ENCODE data around the gene CRISP2. TPM values are rescaled to one million over a fixed set of nuclear protein-coding genes. Genes with fewer than 3 reads are reported as not detected.
"Not testable (repeated sequence)": the region's sequence is repeated elsewhere in the genome, so short reads cannot be mapped to it uniquely, and the experiment has no call there.

Gene CRISP2
- total and polyA plus RNA-seq, 2 experiments from 2014 or later, result 0.63 to 1.2 TPM

DNA sequence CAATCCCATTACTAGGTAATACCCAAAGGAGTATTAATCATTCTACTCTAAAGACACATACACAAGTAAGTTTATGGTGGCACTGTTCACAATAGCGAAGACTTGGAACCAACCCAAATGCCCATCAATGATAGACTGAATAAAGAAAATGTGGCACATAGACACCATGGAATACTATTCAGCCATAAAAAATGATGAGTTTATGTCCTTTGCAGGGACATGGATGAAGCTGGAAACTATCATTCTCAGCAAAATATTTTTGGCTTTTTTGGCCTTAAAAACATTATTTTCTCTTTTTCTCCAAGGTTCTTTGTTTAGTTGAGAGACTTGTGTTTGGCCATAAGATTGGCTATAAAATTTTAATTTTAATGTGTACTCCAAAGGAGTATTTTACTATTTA lies 49.3 kb downstream of the CRISP2 start:
- not testable (repeated sequence) for H3K4me3 ChIP-seq; H3K36me3 Mint-ChIP-seq (ENCODE audit: low read depth); H4K20me1 ChIP-seq (replicated peaks; ENCODE audit: insufficient read depth); H3K79me2 ChIP-seq (replicated peaks; ENCODE audit: insufficient read depth); DNase-seq (ENCODE audit: low spot score); H3K27ac Mint-ChIP-seq; ATAC-seq; H3K9me2 ChIP-seq (ENCODE audit: insufficient read depth); H3K4me2 ChIP-seq; H3K27me3 ChIP-seq (ENCODE audit: insufficient read depth); H3K27me3 Mint-ChIP-seq (ENCODE audit: insufficient read depth, low read depth, poor library complexity); H3K4me3 Mint-ChIP-seq; H3K36me3 ChIP-seq (ENCODE audit: insufficient read depth); H3F3A ChIP-seq (replicated peaks; ENCODE audit: low read depth); H3K27ac ChIP-seq (ENCODE audit: low read depth); H3K9me3 Mint-ChIP-seq; H2AFZ ChIP-seq; H3K4me1 Mint-ChIP-seq
- H3K4me1 ChIP-seq (ENCODE audit: insufficient read depth), result peaks cover 24% of the 10 kb centered on the region

DNA sequence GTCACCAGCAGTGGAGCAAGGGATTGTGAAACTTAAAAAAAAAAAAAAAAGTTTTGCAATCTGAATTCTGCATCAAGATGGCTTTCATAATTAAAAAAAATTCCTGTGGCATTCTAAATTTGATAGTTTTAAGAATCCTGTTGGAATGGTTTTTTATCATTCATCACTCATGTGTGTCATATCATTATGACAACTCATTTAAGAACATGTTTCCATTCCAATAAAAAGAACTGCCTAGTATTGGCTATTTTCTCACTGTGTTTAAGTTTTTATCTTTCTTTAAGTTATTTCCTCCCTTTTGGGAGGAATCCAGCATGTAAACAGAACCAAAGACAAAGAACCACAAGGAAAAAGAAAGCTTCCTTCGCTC lies 50.5 kb downstream of the CRISP2 start:
- H3K4me3 Mint-ChIP-seq, result no peak overlapping the region

DNA sequence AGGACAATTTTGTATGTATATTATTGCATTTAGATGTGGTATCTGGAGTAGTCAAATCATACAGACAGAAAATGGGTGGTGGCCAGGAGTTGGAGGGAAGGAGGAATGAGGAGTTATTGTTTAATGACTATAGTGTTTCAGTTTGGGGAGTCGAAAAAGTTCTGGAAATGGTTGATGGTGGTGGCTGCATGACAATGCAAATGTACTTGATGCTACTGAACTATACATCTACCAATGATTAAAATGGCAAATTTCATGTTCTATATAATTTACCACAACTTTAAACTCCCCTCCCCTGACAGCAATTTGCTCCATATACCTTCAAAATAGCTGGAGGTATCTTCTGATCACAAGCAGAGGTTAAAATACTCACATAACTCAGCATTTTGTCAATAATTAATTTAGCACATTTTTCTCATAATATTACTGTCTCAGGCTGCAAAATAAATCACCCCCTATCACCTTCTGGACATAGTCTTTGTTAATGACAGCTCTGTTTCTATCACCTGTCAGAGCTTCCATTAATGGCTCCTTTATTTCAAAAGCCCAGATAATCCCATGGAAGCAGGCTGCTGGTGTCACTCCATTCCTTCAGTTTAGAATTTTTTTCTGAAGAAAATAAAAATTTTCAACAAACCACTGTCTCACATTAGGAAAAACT lies 51.0 kb downstream of the CRISP2 start:
- Histone ChIP-seq H4K20me1 (replicated peaks; ENCODE audit: insufficient read depth) (no peaks in the 10 kb centered on the region), H3K27me3 (ENCODE audit: insufficient read depth) (no peaks in the 10 kb centered on the region), H3K79me2 (replicated peaks; ENCODE audit: insufficient read depth) (no peaks in the 10 kb centered on the region), H3K4me2 (no peak overlapping the region), H3K36me3 (ENCODE audit: insufficient read depth) (no peaks in the 10 kb centered on the region), H2AFZ (no peak overlapping the region), H3F3A (replicated peaks; ENCODE audit: low read depth) (no peaks in the 10 kb centered on the region), H3K27ac (ENCODE audit: low read depth) (no peak overlapping the region), H3K4me1 (ENCODE audit: insufficient read depth) (peaks cover 10% of the 10 kb centered on the region), H3K4me3 (no peak overlapping the region), H3K9me2 (ENCODE audit: insufficient read depth) (no peaks in the 10 kb centered on the region)
- TF ChIP-seq, protein P1, sequence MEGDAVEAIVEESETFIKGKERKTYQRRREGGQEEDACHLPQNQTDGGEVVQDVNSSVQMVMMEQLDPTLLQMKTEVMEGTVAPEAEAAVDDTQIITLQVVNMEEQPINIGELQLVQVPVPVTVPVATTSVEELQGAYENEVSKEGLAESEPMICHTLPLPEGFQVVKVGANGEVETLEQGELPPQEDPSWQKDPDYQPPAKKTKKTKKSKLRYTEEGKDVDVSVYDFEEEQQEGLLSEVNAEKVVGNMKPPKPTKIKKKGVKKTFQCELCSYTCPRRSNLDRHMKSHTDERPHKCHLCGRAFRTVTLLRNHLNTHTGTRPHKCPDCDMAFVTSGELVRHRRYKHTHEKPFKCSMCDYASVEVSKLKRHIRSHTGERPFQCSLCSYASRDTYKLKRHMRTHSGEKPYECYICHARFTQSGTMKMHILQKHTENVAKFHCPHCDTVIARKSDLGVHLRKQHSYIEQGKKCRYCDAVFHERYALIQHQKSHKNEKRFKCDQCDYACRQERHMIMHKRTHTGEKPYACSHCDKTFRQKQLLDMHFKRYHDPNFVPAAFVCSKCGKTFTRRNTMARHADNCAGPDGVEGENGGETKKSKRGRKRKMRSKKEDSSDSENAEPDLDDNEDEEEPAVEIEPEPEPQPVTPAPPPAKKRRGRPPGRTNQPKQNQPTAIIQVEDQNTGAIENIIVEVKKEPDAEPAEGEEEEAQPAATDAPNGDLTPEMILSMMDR (conservative IDR thresholded peaks at IDR 0.05; ENCODE audit: low read depth in 2 of 2), result no peak
- no peak for TF ChIP-seq EZH2phosphoT487 (IDR thresholded peaks at IDR 0.05; ENCODE audit: unreplicated experiment)
- no peak for TF ChIP-seq EZH2 (IDR thresholded peaks at IDR 0.05; ENCODE audit: low read depth, unreplicated experiment)
- no peak for TF ChIP-seq ZNF331 (CRISPR knock-in tag; IDR thresholded peaks at IDR 0.05; ENCODE audit: low read depth)
- ATAC-seq (no peak), DNase-seq (ENCODE audit: low spot score) (no peak)
- H3K4me3 Mint-ChIP-seq, result no peak overlapping the region
- no peaks in the 10 kb centered on the region for H3K36me3 Mint-ChIP-seq (ENCODE audit: low read depth)
- no peaks in the 10 kb centered on the region for H3K27me3 Mint-ChIP-seq (ENCODE audit: insufficient read depth, low read depth, poor library complexity)
- H3K27ac Mint-ChIP-seq, result no peak overlapping the region
- H3K4me1 Mint-ChIP-seq, result peaks cover 8% of the 10 kb centered on the region; the same call in 2 of the 3 replicates
- H3K9me3 Mint-ChIP-seq, result no peaks in the 10 kb centered on the region

More for the DNA sequence above, 50.5 kb downstream of the CRISP2 start:
- no peaks in the 10 kb centered on the region for H3F3A ChIP-seq (replicated peaks; ENCODE audit: low read depth)
- H3K4me2 ChIP-seq, result no peak overlapping the region
- no peak for DNase-seq (ENCODE audit: low spot score)
- Mint-ChIP-seq H3K27ac (no peak overlapping the region), H3K4me1 (peaks cover 8% of the 10 kb centered on the region; the same call in 2 of the 3 replicates), H3K36me3 (ENCODE audit: low read depth) (no peaks in the 10 kb centered on the region), H3K27me3 (ENCODE audit: insufficient read depth, low read depth, poor library complexity) (no peaks in the 10 kb centered on the region), H3K9me3 (no peaks in the 10 kb centered on the region)
- H3K27me3 ChIP-seq (ENCODE audit: insufficient read depth), result no peaks in the 10 kb centered on the region
- TF ChIP-seq ZNF114 (CRISPR knock-in tag; IDR thresholded peaks at IDR 0.05), result no peak
- H3K9me2 ChIP-seq (ENCODE audit: insufficient read depth), result no peaks in the 10 kb centered on the region
- no peak for ATAC-seq
- no peaks in the 10 kb centered on the region for H4K20me1 ChIP-seq (replicated peaks; ENCODE audit: insufficient read depth)
- no peak overlapping the region for H2AFZ ChIP-seq
- no peaks in the 10 kb centered on the region for H3K36me3 ChIP-seq (ENCODE audit: insufficient read depth)
- H3K4me3 ChIP-seq, result no peak overlapping the region
- no peak overlapping the region for H3K27ac ChIP-seq (ENCODE audit: low read depth)
- no peaks in the 10 kb centered on the region for H3K79me2 ChIP-seq (replicated peaks; ENCODE audit: insufficient read depth)
- H3K4me1 ChIP-seq (ENCODE audit: insufficient read depth), result peaks cover 15% of the 10 kb centered on the region
